Jurkat, Clone E6-1 (cell line): ENCODE measurements around the gene CYSRT1.
A peak's percentile ranks its signal among the peaks of the same experiment; 100 is the strongest.

Source experiments
- DNase-seq: peaks from one replicate; pipeline ENCODE4 v3.0.0-alpha.2; 2011; ENCODE audit warnings: low read depth, low spot score
- H3K4me3 ChIP-seq: 2 replicates; pipeline ENCODE4 v1.5.1; 2011; ENCODE audit warnings: mild to moderate bottlenecking, low read length, control low read depth, moderate library complexity

The CYSRT1 gene

DNA sequence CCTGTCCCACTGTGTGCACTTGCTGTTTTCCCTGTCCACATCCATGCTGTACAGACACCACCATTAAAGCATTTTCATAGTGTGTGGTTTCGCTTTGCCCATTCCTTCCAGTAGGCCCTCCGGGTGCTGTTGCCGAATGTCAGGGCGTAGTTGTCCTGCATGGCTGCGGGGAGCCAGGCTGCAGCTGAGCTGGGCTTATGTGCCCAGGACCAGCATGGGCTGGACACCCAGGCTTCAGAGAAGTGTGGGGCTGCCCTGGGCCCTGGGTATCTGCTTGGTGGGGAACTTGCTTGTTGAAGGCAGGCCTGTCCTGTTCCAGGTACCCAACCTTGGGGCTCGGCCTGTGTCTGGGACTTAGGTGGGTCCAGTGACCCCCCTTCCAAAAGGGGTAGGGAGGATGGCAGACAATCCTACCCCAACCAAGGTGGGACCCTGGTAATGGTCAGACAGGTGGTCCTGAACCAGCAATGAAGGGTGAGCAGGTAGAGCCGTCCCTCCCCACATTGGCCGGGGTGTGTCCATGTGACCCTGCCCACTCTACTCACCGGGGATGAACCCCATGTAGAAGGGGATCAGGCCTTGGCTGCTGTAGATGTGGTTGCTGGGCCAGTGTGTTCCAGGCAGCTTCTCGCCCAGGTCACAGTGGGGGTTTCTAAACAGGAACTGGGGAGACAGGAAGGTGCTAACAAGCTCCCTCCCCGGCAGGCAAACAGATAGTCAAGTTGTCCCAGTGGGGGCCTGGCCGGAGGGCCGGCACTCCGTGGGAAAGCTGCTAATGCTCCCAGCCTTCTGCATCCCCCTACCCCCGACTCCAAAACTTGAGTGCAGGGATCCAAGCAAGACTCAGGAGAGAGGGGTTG is 18.9 kb downstream of the CYSRT1 start:
- no peak overlapping the region for H3K4me3 ChIP-seq
- DNase-seq: no peak

GRCh38 chr9:137244486-137245449 is 19.8 kb downstream of the CYSRT1 start:
- no peak for DNase-seq
- no peak overlapping the region for H3K4me3 ChIP-seq

GRCh38 chr9:137245450-137246421 is 20.8 kb downstream of the CYSRT1 start:
- no peak for DNase-seq
- H3K4me3 ChIP-seq: no peak overlapping the region

DNA sequence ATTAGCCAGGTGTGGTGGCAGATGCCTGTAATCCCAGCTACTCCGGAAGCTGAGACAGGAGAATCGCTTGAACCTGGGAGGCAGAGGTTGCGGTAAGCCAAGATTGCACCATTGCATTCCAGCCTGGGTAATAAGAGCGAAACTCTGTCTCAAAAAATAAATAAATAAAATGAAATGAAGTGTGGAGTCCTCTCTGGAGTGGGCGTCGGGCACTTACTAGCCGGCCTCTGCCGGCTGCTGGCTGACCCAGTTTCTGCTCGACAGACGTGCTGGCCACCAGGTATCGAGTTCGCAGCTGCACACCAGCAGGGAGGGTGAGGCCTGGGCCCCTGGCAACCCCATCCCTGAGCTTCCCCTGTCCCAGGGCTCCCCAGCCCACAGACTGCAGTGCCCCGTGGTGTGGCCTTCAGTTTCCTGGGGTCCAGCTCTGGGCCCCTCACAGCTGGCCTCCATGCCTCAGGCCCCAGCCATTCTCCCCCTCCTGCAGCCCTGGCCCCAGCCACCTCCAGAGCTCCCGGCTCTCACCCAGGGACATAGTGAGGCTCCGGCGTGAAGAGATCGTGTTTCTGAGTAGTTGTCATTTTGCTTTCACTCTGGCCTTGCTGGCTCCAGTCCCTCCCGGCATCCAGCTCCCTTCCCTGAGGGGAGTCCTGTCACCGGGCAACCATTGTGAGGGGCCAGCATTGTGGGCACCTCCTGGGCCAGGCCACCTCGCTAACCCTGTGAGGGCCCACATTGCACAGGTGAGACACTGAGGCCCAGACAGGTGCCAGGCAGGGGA is 22.4 kb downstream of the CYSRT1 start:
- DNase-seq: no peak
- H3K4me3 ChIP-seq: no peak overlapping the region

- DNase-seq: no peak
- H3K4me3 ChIP-seq: no peak overlapping the region
Measured at GRCh38 chr9:137247916-137248175, 22.9 kb downstream of the CYSRT1 start.

- H3K4me3 ChIP-seq: no peak overlapping the region
- no peak for DNase-seq
Measured at GRCh38 chr9:137250329-137251193, 25.6 kb downstream of the CYSRT1 start.

DNA sequence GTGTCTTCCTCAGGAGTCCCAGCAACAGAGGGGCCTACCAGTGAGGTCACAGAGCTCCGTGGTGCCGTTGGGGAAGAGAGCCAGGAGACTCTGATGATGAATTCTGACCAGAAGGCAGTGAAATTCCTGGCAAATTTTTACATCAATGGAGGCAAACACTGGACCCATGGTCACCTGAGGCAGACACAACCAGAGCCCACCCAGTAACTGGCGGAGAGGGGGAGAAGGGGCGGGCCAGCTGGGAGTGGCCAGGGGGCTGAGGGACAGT is 26.2 kb downstream of the CYSRT1 start, which contains the start of gene STPG3:
STPG3 (plus strand) TSS at position 93 of the 268 bp plus-strand sequence; CDS start at position 94, 1 bp downstream.
- no peak for DNase-seq
- no peak within 1 kb of the TSS for H3K4me3 ChIP-seq

DNA sequence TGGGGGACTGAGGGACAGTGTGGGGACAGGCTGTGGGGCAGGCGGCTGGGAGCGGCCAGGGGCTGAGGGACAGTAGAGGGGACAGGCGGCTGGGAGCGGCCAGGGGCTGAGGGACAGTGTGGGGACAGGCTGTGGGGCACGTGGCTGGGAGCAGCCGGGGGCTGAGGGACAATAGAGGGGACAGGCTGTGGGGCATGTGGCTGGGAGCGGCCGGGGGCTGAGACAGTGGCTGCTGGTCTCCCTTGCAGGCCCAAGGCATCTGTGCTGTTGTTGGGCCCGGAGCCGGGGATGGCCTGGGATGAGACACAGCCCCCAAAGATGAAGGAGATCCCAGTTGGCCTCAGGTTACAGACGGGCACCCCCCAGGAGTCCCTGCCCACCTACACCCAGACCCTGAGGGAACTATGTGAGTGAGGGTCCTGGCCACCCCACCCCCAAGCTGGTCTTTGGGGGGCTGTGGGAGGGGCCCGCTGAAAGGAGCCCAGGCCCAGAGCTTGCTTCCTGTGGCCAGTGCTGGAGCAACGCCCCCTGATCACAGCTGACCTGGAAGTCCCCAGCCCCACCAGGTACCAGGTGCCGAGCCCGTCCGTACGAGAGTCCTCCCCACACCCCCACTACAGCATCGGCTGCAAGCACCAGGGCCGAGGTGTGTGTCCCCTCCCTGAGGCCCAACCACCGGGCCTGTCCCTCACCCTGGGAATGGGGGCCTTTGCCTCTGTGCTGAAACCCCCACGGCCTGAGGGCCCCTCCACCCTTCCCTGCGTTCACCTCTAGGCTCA is 26.7 kb downstream of the CYSRT1 start:
- no peak for DNase-seq

GRCh38 chr9:137252555-137253506 is 27.9 kb downstream of the CYSRT1 start:
- H3K4me3 ChIP-seq: no peak overlapping the region
- no peak for DNase-seq

More for the DNA sequence above, 26.7 kb downstream of the CYSRT1 start:
- no peak overlapping the region for H3K4me3 ChIP-seq

DNA sequence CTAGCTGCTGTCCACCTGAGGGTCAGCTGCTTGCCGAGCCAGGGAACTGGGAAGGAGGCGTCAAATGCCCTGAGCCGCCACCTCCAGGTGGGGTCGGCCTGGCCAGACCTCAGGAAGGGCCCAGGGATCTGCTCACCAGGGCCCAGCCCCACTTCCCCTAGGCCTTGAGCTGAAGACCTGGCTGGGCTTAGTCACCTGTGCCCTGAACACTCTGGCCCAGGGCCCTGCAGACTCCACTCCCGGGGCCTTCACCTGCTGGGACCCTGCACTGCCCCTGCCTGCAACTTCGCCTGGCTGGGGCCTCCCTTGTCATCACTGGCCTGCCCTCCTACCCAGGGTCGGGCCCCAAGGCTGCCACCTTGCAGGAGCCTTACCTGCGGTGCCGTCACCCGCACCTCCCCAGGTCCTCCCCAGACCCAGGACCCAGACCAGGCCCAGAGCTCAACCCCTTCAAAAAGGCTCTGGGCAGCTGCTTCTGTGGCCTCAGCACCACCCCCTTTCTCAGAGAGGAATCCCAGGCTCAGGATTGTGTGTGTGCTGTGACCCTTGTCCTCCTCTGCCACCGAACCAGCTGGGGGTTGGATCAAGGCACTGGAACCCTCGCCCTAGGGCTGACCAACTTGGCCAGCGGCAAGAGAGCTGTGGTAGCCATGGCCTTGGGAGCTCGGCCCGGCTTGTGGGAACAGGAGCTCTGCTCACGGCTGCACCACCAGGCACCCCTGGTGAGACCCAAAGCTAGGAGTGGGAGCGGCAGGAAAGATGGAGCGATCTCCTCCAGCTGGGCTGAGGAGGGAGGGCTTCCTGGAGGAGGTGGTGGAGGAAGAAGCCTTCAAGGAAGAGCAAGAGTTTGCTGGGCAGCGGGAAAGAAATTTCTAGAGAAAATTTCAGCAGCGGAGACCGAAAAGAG is 29.0 kb downstream of the CYSRT1 start:
- DNase-seq: no peak
- H3K4me3 ChIP-seq: peak overlapping the region; percentile 73

- peak within 1 kb of the TSS; percentile 90 for H3K4me3 ChIP-seq
- peak; percentile 71 for DNase-seq
Measured at GRCh38 chr9:137254624-137255447, 29.9 kb downstream of the CYSRT1 start, which contains the start of gene NELFB. TSS of gene NELFB (plus strand) at chr9:137255327.

GRCh38 chr9:137255448-137256114 is 30.6 kb downstream of the CYSRT1 start:
- no peak for DNase-seq
- peak overlapping the region; percentile 90 for H3K4me3 ChIP-seq

DNA sequence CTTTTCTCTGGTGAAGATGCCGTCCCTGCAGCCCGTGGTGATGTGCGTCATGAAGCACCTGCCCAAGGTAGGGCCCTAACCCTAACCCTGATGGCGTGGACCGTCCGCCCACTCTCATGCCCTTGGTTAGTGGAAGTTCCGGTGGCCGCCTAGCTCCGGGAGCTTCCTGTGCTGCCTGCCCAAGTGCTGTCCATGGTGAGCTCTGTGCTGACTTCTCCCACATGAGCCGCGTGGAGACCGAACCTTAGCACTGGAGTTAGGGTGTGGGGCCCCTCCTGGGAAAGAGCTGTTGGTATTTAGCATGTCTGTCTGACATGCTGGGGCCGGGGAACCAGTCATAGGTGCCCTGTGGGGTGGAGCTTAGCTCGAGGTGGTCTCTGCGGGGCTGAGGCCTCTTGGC is 31.4 kb downstream of the CYSRT1 start:
- no peak for DNase-seq
- peak overlapping the region; percentile 90 for H3K4me3 ChIP-seq
